Mammary epithelial cell (primary cell): ENCODE data around the gene BTNL8.

Source experiments
- CTCF ChIP-seq, 2 donors: IDR thresholded peaks in 1 of 2; conservative IDR thresholded peaks in 1 of 2; 2 replicates each; pipeline ENCODE4 v1.5.1; 2011 to 2012; ENCODE audit warnings: inconsistent platforms in 2 of 2, low read length in 2 of 2, mild to moderate bottlenecking in 2 of 2, control low read depth in 1 of 2, low read depth in 1 of 2; ENCODE audit not compliant: insufficient read depth in 1 of 2; ENCODE audit errors: extremely low read depth in 1 of 2
- EZH2 ChIP-seq: IDR thresholded peaks from 2 replicates; pipeline ENCODE4 v1.6.1; 2012; ENCODE audit warnings: low read length, inconsistent platforms, borderline replicate concordance

GRCh38 chr5:180974612-180975315, 75.8 kb downstream of the BTNL8 start:
- TF ChIP-seq CTCF (conservative IDR thresholded peaks at IDR 0.05 in 1 of 2, IDR thresholded peaks at IDR 0.05 in 1 of 2; ENCODE audit: extremely low read depth in 1 of 2, insufficient read depth in 1 of 2, low read depth in 1 of 2, low read length in 2 of 2) = no peak
- no peak for TF ChIP-seq EZH2
